HG03469 (cell line): Measurements from ENCODE around the gene PPP6R1.

ENCODE experiments used
- ATAC-seq: cut with Tn5 transposase; IDR thresholded peaks from one replicate; pipeline ENCODE4 v1.9.1; 2021; ENCODE audit warnings: mild to moderate bottlenecking, moderate library complexity, moderate number of reproducible peaks; ENCODE audit not compliant: unreplicated experiment

PPP6R1 gene

DNA sequence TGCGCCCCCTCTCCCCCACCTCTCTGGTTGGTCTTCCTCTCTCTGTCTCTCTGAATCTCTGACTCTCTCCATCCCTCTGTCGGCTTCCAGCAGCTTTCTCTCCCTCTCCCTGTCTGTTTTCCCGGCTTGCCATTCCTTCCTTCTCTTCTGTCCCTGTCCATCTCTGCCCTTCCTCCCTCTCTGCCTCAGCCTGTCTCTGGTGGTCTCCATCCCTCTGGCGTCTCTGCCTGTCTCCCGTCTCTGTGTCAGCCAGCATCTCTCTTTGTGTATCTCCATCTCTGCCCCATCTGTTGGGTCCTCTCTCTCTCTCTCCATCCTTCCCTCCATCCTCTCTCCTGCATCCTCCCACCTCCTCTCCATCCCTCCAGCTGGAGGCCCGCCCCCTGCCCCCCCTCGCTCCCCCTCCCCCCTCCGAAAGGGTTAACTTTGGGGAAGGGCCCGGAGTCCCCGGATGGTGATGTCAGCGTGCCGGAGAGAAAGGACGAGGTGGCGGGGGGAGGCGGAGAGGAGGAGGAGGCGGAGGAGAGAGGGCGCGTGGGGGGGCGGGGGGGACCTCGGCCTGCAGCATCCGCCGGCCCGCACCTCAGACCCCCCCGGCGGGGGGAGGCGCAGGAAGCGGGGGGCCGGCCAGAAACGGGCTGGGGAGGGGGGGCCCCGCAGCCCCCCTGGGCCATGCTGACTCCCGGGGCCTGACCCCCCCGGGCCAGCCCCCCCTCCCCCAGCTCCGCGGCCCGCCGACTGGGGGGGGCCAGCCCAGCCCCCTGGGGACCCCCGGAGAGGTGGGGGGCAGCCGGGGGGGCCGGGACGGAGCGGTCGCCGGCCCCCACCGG, 24.9 kb upstream of the PPP6R1 start, which contains the start of gene BRSK1:
TSS of gene BRSK1 (plus strand) at position 450 of the 830 bp plus-strand sequence. CDS start 446 bp downstream, outside the sequence.
- ATAC-seq = no peak

DNA sequence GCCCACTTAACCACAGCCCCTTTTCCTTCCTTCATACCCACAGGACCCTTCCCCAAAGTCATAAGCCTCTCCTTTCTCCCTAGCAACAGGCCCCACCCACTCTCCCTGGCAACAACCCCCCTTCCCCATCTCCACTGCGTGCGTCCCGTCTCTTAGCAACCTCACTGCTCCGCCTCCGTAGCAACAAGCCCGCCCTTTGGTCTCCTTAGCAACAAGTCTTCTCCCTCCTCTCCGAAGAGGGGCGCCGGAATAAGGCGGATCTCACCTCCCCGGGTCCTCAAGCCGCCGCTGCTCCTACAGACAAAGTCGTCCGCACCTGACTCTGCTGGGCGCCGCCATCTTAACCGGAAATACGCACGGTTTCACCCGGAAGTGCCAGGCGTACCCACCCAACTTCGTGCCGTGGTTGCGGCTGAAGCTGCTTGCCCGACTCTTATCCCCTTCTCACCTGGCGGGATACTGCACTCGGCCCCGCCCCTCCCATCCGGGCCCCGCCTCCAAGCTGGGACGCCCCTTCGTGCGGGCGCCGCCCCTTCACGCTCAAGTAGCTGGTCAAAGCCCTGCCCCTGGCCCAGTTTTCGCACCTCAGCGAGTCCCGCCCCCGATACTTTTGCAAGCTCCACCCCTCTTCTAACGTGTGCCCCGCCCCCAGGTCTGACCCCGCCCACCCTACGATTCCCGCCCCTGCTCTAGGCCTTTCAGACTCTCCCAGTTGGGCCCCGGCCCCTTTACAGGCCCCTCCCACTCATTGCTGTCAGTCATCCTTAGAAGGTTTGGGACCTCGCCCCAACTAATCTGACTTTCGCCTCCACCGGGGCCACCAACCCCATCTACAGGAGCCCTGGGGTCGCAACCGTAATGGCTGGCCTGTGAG, 21.2 kb upstream of the PPP6R1 start, which contains the start of gene HSPBP1:
TSS of gene HSPBP1 (minus strand) at position 341 of the 874 bp plus-strand sequence. CDS start 502 bp downstream, outside the sequence.
- peak; percentile 51 for ATAC-seq

DNA sequence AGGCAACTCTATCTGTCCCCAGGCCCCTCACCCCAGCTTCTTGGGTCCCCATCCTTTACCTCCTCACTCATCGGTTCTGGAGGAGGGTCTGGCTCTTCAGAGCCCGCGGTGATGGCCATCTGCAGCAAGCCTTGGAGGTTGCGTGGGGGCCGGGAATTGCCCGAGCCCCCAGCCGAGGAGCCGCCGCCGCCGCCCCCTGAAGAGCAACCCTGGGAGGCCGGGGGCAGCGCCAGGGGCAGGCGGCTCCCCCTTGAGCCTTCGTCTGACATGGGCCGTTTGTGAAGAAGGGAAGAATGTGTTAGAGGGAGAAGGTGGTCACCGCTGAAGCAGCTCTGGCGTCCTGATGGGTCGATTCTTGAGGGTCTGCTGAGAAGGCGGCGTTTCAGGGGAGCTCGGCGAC, 20.5 kb upstream of the PPP6R1 start:
- ATAC-seq = no peak

DNA sequence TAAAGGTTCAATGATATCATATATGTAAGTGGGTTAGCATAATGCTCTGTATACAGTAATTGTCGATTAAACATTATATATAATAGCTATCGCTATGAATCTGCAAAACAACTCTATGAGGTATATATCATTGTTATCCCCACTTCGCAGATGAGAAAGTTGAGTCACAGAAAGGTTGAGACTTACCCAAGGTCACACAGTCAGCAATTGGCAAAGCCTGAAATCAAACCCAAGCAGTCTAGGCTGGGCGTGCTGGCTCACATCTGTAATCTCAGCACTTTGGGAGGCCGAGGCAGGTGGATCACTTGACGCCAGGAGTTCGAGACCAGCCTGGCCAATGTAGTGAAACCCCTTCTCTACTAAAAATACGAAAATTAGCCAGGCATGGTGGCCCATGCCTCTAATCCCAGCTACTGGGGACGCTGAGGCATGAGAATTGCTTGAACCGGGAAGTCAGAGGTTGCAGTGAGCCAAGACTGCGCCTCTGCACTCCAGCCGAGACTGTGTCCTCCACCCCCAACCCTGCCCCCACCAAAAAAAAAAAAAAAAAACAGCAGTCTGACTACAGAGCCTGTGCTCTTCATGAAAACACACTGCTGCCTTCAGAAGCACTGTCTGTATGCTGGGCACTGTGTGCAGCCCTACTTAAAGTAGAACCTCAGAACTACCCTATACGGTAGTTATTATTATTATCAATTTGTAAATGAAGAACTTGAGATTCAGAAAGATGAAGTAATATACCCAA, 19.7 kb upstream of the PPP6R1 start:
- no peak for ATAC-seq

DNA sequence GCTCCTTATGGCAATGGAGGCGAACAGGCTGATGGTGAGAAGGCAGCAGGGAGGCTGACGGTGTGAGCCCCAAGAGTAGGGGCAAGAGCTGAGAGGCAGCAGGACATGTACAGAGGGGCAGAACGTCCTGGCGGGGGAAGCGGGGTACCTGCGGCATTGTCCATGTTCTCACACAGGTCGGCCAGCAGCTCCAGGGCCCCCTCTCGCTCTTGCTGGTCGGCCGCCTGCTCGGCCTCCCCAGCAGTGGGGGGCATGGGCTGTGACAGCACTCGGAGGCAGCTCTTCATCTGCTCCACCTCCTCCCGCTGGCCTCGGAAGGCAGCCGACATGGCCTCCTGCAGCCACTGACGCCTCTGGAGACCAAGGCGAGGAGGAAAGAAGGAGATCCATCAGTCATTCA, 18.7 kb upstream of the PPP6R1 start:
- ATAC-seq = no peak

DNA sequence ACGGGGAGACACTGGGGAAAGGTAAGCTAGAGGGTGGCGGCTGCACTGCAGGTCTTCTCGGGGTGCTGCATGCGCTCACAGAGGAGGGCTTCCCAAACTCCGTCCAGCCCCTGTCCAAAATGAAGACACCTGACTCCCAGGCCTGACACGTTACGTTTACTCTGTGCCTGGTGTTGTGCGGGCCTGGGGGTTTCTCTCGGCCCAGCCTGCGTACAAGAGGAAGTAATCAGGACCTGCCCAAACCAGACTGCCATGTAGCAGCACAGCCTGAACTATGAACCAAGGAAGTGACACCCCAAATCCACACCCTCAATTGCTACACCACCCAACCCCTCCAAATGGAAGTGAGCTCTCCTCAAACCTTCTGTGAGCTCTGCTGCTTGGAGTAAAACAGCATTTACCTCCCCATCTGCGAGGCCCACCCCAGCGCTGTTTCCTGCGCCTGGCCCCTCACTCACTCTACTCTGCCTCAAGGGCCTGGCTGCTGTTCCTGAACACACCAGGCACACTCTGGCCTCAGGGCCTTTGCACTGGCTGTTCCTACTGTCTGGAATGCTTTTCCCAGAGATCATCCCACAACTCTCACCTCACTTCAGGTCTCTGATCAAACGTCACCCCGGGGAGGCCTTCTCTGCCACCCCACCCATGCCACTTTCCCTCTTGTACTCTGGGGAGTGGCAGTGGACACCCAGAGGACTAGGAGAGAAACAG, 18.1 kb upstream of the PPP6R1 start:
- no peak for ATAC-seq

DNA sequence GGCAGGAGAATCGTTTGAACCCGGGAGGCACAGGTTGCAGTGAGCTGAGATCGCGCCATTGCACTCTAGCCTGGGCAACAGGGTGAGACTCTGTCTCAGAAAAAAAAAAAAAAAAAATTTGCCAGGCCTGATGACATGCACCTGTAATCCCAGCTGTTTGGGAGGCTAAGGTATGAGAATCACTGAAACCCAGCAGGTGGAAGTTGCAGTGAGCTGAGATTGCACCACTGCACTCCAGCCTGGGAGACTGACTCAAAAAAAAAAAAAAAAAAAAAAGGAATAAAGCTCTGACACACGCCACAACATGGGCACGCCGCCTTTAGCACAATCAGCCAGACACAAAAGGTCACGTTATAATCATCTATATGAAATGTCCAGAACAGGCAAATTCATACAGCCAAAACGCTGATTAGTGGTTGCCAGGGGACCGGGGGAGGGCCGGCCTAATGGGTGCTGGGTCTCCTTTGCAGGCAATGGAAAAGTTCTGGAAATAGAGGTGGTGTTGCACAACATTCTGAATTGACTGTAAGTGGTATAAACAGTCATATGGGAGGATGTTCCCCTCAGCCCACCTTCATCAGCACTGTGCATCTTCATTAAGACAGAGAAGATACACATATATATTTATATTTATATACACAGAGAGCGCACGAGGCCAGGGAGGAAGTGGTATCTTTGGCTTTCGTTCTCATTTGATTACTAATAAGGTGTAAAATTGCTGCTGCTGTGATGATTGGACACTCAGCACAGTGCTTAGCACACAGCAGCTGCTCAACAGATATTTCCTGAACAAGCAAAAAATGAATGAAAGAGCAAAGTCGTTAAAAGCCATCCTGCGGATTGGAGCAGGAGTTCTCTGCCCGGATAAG, 17.3 kb upstream of the PPP6R1 start:
- ATAC-seq = no peak

DNA sequence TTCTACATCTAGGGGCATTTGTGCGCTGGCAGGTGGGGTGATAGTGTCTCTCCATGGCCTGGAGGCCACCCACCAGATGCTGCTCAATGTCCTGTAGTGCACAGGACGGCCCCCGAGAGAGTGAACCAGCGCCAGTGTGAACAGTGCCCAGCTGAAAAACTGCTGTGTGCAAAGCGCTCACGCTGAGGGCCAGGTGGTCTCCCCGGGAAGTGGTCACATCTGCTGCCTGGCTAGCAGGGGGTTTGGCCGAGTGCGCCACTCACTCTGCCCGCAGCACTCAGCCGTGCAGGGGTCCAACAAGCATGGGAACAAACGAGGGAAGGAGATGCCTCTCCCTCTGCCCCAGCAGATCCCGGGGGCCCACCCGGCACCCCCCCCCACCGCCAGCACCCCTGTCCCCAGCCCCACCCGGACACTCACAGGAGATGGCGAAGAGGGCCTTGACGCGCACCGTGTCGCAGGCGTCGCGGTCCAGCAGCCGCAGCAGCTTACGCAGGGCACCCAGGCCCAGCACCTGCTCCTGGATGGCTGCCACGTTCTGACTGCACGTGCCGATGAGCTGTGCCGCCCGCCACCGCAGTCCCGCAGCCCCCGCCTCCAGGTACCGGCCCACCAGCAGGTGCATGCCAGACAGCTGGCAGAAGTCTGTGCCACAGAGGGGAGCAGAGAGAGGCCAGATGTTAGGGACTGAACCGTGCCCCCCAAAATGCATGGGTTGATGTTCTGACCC, 15.3 kb upstream of the PPP6R1 start:
- ATAC-seq = no peak

DNA sequence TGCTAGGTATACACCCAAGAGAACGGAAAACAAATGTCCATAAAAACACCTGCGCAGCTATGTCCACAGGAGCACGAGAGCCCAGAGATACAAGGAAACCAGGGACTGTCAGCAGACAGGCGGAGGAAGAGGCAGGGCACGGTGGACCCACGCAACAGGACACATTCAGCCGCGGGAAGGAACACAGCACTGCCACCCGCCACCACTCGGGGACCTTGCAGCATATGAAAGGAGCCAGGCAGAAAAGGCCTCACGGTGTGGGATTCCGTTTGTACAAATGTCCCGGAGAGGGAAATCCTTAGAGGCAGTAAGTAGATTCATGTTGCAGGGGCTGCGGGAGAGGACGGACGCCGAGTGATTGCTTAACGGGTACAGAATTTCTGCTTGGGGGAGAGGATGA, 13.3 kb upstream of the PPP6R1 start:
- ATAC-seq = no peak

DNA sequence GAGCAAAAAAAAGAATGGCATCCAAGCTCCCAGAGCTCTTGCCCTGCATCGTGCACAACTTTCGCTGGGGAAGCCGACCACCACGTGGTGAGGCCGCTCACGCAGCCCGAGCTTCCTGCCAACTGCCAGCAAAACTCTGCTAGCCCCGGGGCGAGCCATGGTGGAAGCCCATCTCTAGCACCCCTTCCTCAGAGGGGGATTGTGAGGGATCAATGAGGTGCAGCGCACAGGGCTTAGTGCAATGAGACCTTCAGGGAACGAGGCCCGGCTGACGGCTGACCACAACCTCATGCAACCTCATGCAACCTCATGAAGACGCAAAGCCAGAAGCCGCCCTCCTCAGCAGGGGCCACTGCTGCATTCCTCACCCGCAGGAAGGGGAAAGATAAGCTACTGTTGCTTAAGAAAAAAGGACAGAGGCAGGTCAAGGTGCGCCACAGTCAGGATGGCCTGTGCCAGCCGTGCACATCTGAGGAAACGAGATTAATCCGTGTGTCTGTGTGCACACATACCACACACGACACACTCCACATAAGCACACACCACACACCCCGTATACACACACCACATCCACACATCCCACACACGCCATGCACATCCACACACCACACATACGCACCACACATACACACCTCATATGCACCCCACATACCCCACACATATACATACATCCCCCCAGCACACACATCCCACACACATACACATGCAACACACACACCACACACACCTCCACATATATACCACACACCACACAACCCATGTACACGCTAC, 11.5 kb upstream of the PPP6R1 start:
- ATAC-seq = no peak

DNA sequence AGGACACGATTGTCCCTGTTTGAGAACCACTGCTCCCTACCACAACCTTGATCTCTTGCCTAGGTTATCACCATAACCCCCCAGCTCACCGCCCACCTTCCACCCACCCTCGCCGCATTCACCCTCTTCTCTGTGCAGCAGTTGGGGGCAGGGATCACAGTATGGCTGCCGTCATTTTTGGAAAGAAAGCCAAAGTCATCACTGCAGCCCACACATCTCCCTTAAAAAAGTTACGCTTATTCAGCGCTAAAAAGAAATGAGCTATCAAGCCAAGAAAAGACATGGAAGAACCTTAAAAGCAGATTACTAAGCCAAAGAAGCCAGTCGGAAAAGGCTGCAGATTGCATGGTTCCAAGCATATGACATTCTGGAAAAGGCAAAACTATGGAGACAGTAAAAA, 10.5 kb upstream of the PPP6R1 start:
- ATAC-seq = no peak

DNA sequence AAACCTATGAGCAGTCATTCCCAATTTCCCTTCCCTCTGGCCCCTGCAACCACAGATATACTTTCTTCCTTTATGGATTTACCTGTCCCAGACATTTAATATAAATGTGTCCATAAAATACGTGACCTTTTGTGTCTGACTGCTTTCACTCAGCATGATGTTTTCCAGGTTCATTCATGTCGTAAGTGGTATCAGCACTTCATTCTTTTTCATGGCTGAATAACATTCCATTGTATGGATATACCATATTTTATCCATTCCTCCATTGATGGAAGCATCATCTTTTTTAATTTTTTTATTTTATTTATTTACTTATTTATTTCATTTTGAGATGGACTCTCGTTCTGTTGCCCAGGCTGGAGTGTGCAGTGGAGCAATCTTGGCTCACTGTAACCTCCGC, 8.0 kb upstream of the PPP6R1 start:
- ATAC-seq = no peak

DNA sequence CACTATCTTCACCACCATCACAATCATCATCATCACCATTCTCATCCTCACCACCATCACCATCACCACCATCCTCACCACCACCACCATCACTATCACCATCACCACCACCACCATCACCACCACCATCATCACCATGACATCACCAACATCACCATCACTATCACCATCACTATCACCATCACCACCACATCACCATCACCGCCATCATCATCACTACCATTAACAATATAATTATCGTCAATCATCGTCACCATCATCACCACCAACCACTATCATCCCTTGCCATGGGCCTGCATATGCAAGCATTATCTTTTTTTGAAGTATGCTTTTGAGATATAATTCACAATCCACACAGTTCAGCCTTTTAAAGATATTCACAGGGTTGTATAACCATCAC, 7.6 kb upstream of the PPP6R1 start:
- ATAC-seq = no peak

DNA sequence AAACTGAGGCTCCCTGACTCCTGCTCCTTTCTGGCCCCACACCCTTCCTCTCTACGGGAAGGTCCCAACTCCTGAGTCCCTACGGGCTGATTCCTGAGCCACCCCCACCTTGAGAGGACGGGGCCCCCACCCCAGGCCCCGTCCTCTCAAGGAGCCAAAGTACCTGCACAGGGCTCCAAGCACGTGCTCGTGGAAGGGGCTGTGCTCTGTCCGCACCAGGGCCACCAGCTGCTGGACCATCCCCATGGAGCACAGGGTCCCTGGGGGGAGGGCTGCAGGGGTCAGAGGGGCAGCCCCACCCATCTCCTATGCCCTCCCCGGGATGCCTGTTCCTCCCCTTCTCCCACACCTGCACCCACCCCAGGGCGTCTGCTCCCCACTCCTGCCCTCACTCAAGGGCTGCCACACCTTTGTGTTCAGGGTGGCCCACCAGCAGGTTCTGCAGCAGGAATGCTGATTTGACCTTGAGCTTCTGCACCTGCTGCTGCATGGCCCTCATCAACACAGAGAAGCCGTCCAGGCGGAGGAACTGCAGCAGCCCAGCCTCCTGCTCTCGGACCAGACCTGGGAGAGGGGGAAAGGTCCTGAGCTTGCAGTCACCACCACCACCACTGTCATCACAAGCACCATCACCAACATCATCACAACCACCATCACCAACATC, 7.0 kb upstream of the PPP6R1 start:
- ATAC-seq = no peak

DNA sequence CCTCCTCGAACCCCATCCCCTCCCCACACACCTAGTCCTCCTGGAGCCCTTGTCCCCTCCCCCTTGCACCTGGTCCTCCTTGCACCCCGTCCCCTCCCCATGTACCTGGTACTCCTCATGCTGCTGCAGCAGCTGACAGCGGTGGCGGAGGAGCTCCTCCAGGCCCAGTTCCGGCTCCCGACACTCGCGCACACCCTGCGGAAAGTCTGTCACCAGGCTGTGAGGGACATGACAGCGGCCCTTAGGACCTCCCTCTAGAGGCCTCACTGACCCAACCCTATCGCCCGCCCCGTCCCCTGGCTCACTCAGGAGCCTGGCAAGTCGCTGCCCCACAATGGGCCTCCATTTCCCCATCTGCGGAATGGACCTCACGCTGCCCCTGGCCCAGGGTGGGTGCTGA, 6.4 kb upstream of the PPP6R1 start:
- ATAC-seq = no peak

DNA sequence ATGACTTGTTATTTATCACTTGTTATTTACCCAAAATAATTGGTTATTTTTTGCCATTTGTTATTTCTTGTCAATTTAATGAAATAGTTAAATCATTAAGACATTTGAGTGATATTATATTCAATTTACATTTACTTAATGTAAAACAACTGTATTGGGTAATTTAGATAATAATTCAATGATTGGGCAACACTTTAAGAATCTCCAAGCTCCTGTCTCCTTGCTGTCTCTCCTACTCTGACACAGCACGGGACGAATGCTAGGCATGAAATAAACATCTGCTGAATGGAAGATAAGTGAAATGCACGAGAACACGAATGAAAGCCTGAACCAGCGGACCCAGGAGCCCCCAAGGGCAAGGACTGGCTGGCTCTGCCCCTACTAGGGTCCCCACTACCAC, 5.7 kb upstream of the PPP6R1 start:
- ATAC-seq = no peak

DNA sequence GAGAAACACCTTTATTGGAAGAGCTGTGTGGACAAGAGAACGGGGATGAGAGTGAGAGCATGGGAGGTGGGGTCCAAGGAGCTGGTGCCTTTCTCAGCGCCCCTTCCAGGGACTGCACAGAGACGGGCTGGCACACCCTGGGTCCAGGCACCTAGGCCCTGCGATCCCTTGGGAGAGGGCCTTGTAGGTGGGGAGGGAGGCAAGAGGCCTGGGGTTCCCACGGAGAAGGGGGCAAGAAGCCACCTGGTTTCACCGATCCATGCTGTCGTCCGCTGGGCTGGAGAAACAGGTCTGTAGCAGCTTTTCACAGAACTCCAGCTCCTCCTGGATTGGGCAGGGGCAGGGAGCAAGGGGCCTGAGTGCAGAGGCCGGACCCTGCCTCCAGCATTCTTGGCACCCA, 3.5 kb upstream of the PPP6R1 start:
- no peak for ATAC-seq
